HG03521 (cell line): ENCODE results near the gene MAPK8IP1.
A peak's percentile ranks its signal among the peaks of the same experiment; 100 is the strongest.
"Not testable (repeated sequence)": the region's sequence is repeated elsewhere in the genome, so short reads cannot be mapped to it uniquely, and the experiment has no call there.

Experiments
- ATAC-seq: cut with Tn5 transposase; IDR thresholded peaks from one replicate; pipeline ENCODE4 v1.9.1; 2021; ENCODE audit warnings: mild to moderate bottlenecking, moderate library complexity; ENCODE audit not compliant: unreplicated experiment

MAPK8IP1 gene

DNA sequence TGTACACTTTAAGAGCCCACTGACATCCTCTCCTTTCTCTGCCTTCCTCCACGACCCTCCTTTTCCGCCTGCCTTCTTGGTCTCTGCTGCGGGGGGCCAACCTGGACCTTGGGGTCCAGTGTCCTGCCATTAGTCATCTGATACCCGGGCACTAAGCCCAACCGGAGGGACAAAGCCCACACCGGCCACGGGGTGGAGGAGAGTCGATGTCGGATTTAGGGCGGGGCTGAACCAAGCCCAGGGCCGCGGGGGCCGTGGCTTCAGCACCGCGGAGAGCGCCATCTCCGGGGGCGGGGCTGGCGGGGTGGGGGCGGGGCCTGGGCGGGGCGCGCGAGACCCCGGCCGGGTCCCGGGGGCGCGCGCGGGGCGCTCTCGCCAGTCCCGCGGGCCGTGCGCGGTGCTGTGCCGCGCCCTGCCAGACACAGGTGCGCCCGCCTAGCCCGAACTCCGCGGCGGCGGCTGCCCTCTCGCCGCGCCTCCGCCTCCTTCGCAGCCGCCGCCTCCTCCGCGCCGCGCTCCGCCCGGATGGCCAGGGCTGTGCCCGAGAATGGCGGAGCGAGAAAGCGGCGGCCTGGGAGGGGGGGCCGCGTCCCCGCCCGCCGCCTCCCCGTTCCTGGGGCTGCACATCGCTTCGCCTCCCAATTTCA lies at the start of gene MAPK8IP1:
MAPK8IP1 (plus strand) TSS at position 378 of the 647 bp plus-strand sequence; CDS start at position 548, 170 bp downstream.
- ATAC-seq: peak; percentile 56

DNA sequence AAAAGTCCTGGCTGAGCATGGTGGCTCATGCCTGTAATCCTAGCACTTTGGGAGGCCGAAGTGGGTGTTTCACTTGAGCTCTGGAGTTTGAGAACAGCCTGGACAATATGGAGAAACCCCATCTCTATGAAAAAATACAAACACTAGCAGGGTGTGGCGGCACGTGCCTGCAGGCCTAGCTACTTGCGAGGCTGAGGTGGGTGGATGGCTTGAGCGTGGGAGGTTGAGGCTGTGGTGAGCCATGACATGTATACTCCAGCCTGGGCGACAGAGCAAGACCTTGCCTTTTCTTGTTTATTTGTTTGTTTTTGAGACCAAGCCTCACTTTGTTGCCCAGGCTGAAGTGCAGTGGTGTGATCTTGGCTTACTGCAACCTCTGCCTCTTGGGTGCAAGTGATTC lies 46.2 kb upstream of the MAPK8IP1 start:
- no peak for ATAC-seq

DNA sequence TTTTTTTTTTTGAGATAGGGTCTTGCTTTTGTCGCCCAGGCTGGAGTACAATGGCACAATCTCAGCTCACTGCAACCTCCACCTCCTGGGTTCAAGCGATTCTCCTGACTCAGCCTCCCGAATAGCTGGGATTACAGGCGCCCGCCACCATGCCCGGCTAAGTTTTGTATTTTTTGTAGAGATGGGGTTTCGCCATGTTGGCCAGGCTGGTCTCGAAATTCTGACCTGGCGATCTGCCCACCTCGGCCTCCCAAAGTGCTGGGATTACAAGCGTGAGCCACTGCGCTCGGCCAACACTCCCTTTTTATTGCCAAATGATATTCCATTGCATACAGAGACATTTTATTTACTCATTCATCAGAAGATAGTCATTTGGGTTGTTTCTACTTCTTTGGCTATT lies 45.2 kb upstream of the MAPK8IP1 start:
- ATAC-seq: not testable (repeated sequence)

DNA sequence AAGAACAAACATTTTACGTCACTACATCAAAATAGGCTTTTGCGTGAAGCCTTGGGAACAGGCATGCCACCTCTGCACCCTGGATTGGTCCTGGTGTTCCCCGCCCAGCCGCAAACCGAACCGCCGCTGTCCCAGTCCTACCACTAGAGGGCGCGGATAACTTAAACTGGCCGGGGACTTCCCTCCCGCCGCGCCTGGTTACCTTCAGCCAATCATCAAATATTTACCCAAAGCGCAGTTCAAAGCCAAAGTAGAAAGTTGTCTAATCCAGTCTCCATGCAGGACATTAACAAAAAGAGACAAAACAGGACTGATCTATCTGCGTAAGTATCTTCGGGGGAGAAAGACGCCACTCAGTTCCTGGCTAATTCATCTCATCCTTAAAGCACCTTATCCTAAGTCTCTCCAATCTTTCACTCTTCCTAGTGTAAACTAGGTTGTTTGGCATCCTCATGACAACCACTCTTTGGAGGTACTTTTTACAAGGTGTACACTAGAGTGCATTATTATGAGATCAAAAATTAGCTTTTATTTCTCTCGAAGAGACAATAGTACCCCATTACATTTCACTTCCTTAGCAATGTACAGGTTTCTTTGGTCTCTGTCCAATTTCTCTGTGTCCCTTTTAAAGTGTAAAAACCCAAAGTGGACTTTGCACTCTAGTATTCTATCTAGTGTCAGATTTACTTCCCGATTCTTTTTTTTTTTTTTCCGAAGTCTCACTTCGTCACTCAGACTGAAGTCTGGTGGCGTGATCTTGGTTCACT lies 42.1 kb upstream of the MAPK8IP1 start:
- ATAC-seq: no peak

DNA sequence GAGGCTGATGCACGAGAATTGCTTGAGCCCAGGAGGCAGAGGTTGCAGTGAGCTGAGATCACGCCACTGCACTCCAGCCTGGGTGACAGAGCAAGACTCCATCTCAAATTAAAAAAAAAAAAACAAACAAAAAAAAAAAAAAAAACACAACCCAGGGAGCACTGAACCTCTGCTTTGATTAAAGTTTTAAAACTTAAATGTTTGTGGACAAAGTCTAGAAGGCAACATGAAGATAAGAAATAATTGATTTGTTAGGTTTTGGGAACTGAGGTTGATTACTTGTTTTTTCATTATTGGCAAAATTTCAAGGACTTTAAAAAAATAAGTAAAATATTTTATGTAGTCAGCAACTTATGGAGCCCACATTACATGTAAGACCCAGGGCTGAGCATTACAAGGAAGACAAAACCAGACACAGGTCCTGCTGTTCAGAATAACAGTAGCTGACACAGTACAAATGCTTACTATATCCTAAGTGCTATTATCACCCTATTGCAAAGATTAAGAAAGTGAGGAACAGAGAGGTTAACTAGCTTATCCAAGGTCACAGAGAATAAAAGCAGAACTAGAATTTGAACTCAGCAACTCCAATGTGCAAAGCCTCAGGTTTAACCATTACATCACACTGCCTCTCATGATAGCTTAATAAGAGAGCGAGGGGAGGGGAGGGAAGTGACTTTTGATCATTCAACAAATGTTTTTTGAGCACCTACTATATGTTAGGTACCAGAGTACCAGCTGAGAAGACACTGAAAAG lies 40.5 kb upstream of the MAPK8IP1 start:
- no peak for ATAC-seq

DNA sequence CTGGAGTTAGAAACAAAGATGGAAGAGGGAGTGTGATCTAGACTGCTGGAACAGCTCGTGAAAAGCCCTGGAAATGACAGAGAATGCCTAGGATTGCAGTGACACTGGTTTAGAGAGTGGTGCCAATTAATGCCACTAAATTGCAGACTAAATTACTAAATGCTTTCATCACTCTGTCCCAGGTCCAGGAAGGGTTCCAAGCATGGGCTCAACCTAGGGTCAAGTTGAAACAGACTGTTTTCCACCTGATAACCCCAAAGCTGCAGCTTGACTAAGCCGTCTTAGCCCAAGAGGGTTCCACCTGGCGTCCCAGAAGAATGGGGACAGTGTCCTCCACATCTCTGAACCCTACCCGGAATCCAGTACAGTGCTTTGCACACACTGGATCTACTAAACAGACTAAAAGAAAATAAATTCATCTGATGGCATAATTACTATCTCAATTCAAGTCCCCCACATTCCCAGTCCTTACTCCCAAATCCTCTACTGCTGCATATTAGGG lies 39.2 kb upstream of the MAPK8IP1 start:
- ATAC-seq: no peak

DNA sequence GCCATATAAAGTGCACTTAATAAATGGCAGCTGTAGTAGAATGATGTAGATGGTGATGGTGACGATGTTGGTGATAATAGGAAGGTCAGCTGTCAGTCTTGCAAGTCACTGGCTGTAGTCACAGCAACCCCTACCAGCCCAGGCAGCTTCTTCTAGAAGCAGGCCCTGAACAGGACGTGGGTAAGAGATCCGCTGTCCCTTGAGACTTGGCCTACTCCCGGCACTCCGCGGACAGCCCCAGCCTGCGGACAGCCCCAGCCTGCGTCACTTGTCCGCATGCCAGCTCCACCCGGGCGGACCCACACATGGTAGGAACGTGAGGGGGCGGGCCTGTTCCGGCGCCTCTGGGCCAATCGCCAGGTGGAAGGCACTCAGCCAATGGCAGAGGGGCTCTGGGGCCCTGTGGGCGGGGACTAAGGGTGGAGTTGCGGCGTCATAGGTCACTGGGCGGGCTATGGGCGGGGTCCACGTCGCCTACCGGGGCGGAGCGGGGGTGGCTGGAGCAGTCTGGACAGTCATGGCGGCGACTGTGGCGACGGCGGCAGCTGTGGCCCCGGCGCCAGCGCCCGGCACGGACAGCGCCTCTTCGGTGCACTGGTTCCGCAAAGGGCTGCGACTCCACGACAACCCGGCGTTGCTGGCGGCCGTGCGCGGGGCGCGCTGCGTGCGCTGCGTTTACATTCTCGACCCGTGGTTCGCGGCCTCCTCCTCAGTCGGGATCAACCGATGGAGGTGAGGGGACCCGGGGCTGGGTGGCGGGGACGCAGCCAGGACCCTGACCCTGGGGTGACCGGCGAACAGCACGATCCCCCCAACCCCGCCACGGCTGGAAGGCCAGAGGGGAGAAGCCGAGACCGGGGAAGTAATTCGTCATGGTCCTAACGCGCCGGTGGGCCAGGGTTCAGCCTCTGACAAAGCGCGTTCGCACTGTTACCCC lies 38.2 kb upstream of the MAPK8IP1 start, which contains the start of gene CRY2:
CRY2 (plus strand) TSS at position 502 of the 937 bp plus-strand sequence; CDS start at position 518, 16 bp downstream.
- ATAC-seq: peak; percentile 86

DNA sequence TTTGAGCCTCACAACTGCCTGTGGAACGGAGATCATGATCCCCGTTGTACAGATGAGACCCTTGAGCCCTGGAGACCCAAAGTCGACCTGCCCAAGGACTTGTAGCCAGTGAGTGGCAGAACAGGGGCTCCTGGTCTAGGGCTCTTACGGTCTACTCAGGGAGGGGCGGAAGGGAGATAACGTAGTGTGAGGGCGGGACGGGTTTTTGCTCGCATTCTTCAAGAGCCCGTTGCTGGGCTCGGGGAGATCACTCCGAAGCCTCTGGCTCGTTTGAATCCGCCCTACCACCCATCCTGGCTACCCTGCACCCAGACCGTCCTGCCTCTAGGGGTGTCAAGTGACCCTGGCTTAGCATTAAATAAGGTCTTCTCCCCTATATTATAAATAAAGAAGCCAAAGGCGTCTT lies 37.5 kb upstream of the MAPK8IP1 start:
- no peak for ATAC-seq

DNA sequence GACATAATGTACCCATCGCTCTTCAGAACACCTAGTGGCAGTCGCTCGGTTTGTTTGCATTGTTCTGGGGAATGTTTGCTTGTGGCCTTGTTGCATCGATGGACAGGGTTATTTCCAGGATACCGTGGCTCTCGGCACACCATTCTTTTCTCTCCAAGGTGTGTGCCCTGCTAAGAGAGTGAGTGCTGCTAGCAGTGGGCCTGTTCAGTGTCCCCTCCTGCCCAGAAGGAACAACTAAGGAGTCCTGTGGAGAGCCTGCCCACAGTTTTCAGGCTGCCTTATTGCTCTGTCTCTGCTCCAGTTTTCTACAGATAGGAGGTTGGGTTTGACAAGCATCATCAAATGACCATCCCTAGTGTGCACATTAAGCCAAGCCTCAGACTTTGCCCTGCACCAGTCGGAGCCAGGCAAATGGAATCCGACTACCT lies 36.8 kb upstream of the MAPK8IP1 start:
- ATAC-seq: no peak

DNA sequence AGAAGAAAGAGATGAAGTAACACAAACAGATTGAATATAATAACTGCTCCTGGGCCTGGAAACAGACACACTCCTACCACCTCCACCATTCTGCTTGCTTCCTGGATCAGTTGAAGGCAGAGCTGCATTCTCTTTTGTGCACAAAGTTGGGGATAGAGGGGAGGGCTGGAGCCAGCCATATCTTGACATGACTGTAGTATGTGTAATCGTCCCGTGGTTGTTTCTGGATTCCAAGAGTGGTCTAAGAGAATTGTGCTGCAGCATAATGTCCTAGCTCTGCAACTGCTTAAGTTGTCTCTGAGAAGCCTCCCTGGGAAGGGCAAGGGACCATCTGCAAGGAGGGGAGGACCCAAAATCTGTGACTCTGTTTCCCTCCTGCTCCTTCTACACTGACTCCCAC lies 35.0 kb upstream of the MAPK8IP1 start:
- no peak for ATAC-seq

DNA sequence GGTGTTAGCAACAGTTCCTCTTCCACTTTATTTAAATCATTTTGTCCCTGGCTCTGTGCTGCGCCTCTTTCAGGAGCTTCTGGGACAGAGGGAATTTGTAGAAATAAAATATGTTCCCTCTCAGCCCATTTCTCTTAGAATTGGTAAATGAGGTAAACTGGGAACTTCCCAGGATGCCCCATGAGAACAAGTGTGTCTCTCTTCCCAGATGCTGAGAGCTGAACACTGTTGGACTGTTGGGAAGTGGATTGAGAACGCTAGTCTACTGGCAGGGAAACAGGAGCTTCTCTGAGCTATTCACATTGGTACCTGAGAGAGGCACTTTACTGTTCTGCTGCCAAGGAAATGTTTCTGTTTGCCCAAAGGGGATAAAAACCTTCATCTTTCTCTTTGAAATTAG lies 34.2 kb upstream of the MAPK8IP1 start:
- ATAC-seq: no peak

DNA sequence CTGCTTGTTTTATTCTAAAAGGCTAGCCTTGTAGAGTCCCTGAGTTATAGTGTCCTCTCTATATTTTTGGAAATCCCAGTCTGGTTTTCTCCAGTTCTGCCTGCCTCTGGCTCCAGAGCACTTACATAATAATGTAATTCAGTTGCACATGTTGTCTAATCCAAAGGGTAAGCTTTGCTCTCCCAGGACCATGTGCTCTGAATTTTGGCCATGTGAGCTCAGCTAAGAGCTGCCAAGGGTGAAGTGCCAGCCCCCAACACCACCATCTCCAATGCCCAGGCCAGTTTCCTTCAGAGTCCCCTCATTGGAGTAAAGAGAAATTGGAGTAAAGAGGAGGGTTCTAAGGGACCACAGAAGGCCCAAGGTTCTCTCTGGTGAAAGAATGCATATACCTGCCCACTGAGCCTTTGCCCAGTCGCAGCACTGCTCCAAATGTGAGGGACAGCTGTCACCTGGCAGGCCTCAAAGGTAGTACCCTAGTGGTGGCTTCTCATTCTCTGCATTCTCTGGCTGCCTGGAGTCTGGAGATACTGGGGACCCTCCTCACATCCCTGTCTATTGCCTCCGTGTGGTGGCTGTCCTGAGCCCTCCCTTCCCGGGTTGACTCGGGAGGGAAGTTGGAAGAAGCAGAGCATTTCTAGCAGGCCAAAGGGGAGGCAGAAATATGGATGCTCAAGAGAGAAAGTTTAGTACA lies 33.3 kb upstream of the MAPK8IP1 start:
- ATAC-seq: no peak

DNA sequence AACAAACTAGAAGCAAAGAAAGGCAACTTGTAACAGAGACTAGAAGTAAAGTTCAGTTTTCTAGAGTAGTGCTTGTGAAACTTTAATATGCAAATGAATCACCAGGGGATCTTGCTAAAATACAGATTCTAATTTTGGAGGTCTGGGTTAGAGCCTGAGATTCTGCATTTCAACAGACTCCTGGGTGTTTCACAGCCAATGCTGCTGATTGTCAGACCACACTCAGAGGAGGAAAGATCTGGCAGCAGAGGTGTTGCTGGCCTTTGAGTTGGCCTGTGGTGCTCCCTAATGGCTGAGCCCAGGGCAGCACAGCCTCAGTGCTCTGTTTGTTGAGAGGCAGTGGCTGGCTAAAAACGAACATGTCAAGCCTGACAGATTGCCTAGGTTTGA lies 32.7 kb upstream of the MAPK8IP1 start:
- no peak for ATAC-seq

DNA sequence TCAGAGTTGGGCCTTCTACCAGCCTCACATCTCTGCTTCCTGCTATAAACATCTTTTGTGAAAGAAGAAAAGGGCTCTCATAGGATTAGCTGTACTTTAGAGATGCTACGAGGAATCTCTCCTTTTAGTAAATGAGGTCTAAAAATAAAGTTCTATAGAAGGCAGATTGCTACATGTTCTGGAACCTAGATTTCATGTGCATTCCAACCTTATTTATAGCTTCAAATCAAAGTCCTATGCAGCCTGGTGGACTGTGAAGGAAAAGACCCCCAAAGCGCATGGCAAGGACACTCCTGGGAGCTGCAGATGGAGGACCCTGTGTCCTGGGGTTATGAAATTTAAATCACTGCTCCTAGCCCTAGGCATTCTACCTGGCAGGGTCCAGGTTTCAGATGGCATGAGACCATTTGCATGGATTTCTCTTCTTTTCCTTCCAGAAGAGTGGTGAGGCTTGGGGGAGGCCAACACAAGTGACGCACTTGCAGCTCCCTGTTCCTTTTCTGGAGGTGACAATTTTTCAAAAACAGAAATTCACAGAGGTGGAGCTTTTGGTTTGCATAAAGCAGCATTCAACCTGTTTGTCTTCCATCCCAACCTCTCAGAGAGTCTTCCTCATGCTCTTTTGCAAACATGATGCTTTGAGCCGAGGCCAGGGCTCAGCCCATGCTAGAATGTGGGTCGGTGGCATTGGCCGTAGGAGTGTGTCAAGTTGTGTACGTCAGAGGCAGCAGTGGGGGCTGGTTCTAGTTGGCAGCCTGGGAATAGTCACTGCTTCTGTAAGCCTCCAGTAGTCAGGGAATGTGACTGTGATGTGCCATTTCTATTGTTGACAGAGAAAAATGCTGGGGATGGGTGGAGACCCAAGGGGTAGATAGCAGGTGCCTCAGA lies 31.9 kb upstream of the MAPK8IP1 start:
- ATAC-seq: no peak

DNA sequence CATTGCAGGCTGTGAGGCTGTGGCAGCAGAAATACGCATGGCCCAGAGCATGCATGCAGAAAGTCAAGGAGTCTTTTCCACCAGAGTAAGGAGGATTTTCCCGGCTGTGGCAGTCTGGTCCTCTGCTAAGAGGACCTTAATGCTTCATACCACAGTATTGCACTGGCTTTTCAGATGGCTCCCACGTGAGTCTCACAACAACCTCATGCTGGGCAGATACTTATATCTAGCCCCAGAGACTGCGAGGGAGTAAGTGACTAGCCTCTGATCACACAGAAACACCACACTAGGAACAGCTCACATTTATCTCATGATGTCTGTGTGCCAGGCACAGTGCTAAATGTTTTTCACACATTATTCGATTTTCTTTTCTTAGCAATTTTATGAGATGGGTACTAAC lies 30.1 kb upstream of the MAPK8IP1 start:
- ATAC-seq: no peak

DNA sequence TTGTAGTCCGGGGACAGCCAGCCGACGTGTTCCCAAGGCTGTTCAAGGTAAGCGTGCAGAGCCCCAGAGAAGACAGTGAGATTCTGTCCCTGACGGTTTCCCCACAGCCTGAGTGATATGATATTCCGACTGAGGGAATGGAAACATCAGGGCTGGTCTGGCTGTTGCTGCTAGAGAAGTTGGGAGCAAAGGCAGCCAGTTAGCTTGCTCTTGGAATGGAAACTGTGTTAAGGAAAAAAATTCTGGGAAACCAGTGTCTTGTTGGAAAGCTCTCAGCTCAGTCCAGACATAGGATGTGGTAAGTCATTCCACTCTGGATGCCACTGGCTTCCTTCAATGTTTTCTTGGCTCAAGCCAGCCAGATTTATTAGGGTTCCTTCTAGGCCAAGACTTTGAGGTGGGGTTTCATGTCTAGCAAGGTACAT lies 29.4 kb upstream of the MAPK8IP1 start:
- ATAC-seq: no peak

DNA sequence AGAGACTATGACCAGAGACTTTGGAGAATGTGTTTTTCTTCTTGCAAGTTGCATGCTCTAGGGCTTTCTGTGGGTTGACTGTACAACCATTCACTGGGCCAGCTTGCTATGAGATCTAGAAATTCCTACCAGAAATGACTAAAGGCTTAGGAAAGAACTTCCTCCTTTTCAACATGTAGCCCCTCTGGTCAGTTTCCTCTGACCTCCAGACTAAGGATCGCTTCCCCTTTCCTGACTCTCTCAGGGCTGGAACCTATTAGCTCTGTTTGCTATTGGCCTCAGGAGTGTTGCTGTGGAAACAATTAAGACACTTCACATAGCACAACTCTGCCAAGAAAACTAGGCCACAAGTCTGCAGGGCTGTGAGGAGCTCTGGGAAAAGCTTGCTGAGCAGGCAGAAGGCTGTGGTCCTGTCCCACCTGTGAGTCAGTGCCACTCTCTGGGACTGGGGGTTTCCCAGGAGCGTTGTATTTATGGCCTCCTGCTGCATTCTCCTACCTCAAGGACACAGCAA lies 27.4 kb upstream of the MAPK8IP1 start:
- ATAC-seq: no peak

DNA sequence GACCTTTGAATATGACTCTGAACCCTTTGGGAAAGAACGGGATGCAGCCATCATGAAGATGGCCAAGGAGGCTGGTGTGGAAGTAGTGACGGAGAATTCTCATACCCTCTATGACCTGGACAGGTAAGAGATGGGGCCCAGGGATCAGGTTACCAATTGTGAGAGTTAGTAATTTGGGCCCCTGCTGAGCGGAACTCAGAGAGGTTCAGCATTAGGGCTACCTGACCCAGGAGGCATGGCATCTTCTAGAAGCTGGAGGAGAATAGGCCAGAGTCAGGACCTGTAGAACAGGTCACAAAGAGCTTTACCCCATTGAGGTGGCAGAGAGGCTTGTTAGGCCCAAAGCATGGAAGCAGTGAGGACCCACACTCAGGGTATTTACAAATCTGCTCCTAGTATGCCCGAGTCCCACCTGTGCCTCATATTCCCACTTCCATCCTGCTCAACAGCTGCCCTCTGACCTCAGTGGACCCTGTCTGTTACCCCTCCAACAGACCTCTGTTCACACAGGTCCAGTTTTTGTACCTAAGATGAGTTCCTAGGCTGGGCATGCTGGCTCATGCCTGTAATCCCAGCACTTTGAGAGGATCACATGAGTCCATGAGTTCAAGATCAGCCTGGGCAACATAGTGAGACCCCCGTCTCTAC lies 26.6 kb upstream of the MAPK8IP1 start:
- no peak for ATAC-seq
